Heart left ventricle (tissue), 13 donors: ENCODE results near the gene PATJ.

Source experiments
- POLR2A ChIP-seq, 2 donors: fragments of 450-650 bp; IDR thresholded peaks; one replicate each; pipeline ENCODE4 v1.6.1; 2017; ENCODE audit warnings: antibody characterized with exemption in 2 of 2, mild to moderate bottlenecking in 2 of 2, moderate library complexity in 2 of 2
- TF ChIP-seq, protein P1 (sequence below), 12 donors: fragments of 200-600 bp; sonication (generic) in 4 of 12; IDR thresholded peaks; one replicate each; pipeline versions ENCODE4 v1.5.0 to v1.8.0; 2018 to 2022; ENCODE audit warnings: antibody characterized with exemption in 12 of 12, mild to moderate bottlenecking in 5 of 12
- donor health status: ischemic (EF 13 %, LVEDD 7.1; RV severe dilation, severe dysfunction).
- donor health status: DM: no; HTN: yes; CAD: no.
- donor health status: DM: no; HTN: no; CAD: no.
- donor health status: ischemic (EF 25% LVEDD 6.9; RV normal size, moderate dysfunction).
- donor health status: ischemic (EF 25% LVEDD 5.7; RV mildly dilated, moderate dysfunction).
- donor health status: ischemic (EF 35%, LVEDD 5.7; RV mildly dilated, moderate dysfunction).
- donor health status: nonischemic (EF 11% LVEDD 7.7; RV severe dilation, severe dysfunction).
- donor health status: DM: yes; HTN: yes; CAD: no.
- donor health status: PGD.
- donor health status: ischemic (EF 29% LVEDD 5.4; RV normal size, mild dysfunction).
- donor health status: nonischemic (EF 23%, LVEDD 6.1; RV moderate dilation, normal function).

DNA sequence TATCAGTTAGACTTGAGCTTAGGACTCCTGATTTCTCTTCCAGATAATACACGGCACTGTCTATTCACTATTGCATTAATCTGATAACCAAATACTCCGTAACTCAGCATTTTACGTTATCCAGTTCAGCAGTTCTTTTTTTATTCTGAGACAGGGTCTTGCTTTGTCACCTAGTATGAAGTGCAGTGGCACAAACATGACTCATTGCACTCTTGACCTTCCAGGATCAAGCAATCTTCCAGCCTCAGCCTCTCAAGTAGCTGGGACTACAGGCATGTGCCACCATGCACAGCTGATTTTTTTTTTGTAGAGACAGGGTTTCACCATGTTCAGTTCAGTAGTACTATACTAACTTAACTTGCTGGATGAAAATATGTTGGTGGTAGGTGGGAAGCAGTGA lies 156.4 kb downstream of the PATJ start:
- TF ChIP-seq, protein P1, sequence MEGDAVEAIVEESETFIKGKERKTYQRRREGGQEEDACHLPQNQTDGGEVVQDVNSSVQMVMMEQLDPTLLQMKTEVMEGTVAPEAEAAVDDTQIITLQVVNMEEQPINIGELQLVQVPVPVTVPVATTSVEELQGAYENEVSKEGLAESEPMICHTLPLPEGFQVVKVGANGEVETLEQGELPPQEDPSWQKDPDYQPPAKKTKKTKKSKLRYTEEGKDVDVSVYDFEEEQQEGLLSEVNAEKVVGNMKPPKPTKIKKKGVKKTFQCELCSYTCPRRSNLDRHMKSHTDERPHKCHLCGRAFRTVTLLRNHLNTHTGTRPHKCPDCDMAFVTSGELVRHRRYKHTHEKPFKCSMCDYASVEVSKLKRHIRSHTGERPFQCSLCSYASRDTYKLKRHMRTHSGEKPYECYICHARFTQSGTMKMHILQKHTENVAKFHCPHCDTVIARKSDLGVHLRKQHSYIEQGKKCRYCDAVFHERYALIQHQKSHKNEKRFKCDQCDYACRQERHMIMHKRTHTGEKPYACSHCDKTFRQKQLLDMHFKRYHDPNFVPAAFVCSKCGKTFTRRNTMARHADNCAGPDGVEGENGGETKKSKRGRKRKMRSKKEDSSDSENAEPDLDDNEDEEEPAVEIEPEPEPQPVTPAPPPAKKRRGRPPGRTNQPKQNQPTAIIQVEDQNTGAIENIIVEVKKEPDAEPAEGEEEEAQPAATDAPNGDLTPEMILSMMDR (IDR thresholded peaks at IDR 0.05), result no peak
- TF ChIP-seq POLR2A (IDR thresholded peaks at IDR 0.05), result no peak
